PC-3 (cell line): ENCODE data around the gene HNF1A. TPM values are rescaled to one million over a fixed set of nuclear protein-coding genes. Genes with fewer than 3 reads are reported as not detected.
A peak's percentile ranks its signal among the peaks of the same experiment; 100 is the strongest.

Experiments used
- ATAC-seq: fragments of 200-7000 bp; cut with Tn5 transposase; 2 replicates; pipeline ENCODE4 v1.9.1; 2020; ENCODE audit warnings: mild to moderate bottlenecking, moderate library complexity
- BruUV-seq: library from RNA; stranded (reverse); fragments of 400-500 nt; replicated peaks from 2 replicates; lab custom pipeline; 2021; lab: Mats Ljungman, UMichigan
- CTCF ChIA-PET: fragments of 300-600 bp; sonication (Branson Sonifier 250); formaldehyde crosslinking; loops from one replicate; lab custom pipeline; 2022; ENCODE audit warnings: antibody characterized with exemption; lab: Charles Lee
- POLR2A ChIA-PET: fragments of 300-600 bp; sonication (Branson Sonifier 250); formaldehyde crosslinking; loops from one replicate; lab custom pipeline; 2022; ENCODE audit warnings: antibody characterized with exemption; ENCODE audit not compliant: unreplicated experiment; lab: Charles Lee
- DNase-seq: peaks from one replicate; pipeline ENCODE4 v3.0.0-alpha.2; 2015
- H2AFZ ChIP-seq: fragments of 300-600 bp; sonication (generic); 2 replicates; pipeline ENCODE4 v1.6.0; 2016; ENCODE audit warnings: antibody characterized with exemption, low read length
- H3F3A ChIP-seq: fragments of 300-600 bp; sonication (generic); one replicate; pipeline ENCODE4 v1.6.0; 2017; ENCODE audit warnings: antibody characterized with exemption, low read length, control low read depth, mild to moderate bottlenecking; ENCODE audit not compliant: unreplicated experiment
- H3K27ac ChIP-seq: fragments of 300-600 bp; sonication (generic); 2 replicates; pipeline ENCODE4 v1.5.1; 2016; ENCODE audit warnings: mild to moderate bottlenecking, low read length
- H3K27me3 ChIP-seq: fragments of 300-600 bp; sonication (generic); 2 replicates; pipeline ENCODE4 v1.6.1; 2016; ENCODE audit warnings: low read length, mixed read lengths
- H3K36me3 ChIP-seq: fragments of 300-600 bp; sonication (generic); 2 replicates; pipeline ENCODE4 v1.6.1; 2016; ENCODE audit warnings: low read depth, mixed run types, low read length, mixed read lengths
- H3K4me1 ChIP-seq: fragments of 300-600 bp; sonication (generic); 2 replicates; pipeline ENCODE4 v1.5.1; 2016; ENCODE audit warnings: low read length; ENCODE audit not compliant: insufficient read depth
- H3K4me2 ChIP-seq: fragments of 300-600 bp; sonication (generic); 2 replicates; pipeline ENCODE4 v1.6.0; 2016; ENCODE audit warnings: low read length
- H3K4me3 ChIP-seq: fragments of 300-600 bp; sonication (generic); 2 replicates; pipeline ENCODE4 v1.5.1; 2016; ENCODE audit warnings: mild to moderate bottlenecking, low read length, mixed read lengths
- H3K79me2 ChIP-seq: fragments of 300-600 bp; sonication (generic); 2 replicates; pipeline ENCODE4 v1.6.1; 2017; ENCODE audit warnings: low read length, mixed read lengths
- H3K9ac ChIP-seq: fragments of 300-600 bp; sonication (generic); 2 replicates; pipeline ENCODE4 v1.6.0; 2016; ENCODE audit warnings: mild to moderate bottlenecking, low read length
- H3K9me2 ChIP-seq: fragments of 300-600 bp; sonication (generic); replicated peaks from 2 replicates; pipeline ENCODE4 v1.6.1; 2016; ENCODE audit warnings: mixed run types, low read length, mixed read lengths
- H3K9me3 ChIP-seq: fragments of 300-600 bp; sonication (generic); 2 replicates; pipeline ENCODE4 v1.6.1; 2016; ENCODE audit warnings: low read length, mixed read lengths
- H4K20me1 ChIP-seq: fragments of 300-600 bp; sonication (generic); 2 replicates; pipeline ENCODE4 v1.6.1; 2016; ENCODE audit warnings: low read length, mixed read lengths
- CTCF ChIP-seq: fragments of 300-600 bp; sonication (generic); conservative IDR thresholded peaks from 2 replicates; pipeline ENCODE4 v1.5.1; 2017; ENCODE audit warnings: antibody characterized with exemption, low read depth, mild to moderate bottlenecking, low read length
- EZH2 ChIP-seq: fragments of 300-600 bp; sonication (generic); IDR thresholded peaks from one replicate; pipeline ENCODE4 v1.6.1; 2017; ENCODE audit warnings: antibody characterized with exemption, mild to moderate bottlenecking, low read length; ENCODE audit not compliant: unreplicated experiment
- EZH2phosphoT487 ChIP-seq: fragments of 300-600 bp; sonication (generic); IDR thresholded peaks from 2 replicates; pipeline ENCODE4 v1.6.1; 2018; ENCODE audit warnings: mild to moderate bottlenecking, antibody characterized with exemption, low read length, borderline replicate concordance
- intact Hi-C: fragments of 100-400 bp; cut with micrococcal nuclease; formaldehyde crosslinking; loops from 2 replicates; pipeline ENCODE4 v1.9.0; 2023
- total RNA-seq: library from RNA; depleted of rRNA; stranded (reverse); fragments of >200 nt; gene quantifications from 2 replicates; pipeline ENCODE4 v1.2.3, GENCODE V29; 2014

HNF1A gene
- total RNA-seq, 1 experiment from 2014 or later: not detected

DNA sequence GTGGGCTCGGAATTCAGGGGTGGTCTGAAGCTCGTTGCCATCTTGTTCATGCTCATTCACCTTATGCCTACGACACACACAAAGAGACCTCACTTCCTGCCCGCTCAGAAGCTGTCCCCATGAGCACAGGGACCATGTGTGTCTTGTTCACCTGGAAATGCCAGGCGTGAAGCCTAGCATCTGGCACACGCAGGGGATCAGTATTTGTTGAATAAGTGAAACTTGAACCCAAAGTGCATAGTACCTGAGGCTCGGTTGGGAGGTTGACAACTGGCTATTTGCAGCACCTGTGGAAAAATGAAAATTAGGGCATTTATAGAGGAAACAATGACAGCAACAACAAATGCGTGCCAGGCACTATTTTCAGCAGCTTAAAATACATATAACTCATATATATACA lies 32.5 kb downstream of the HNF1A start:
- no TSS peak for BruUV-seq
- ChIA-PET POLR2A (no interaction called here), CTCF (interaction anchor here (1.2 kb wide), 1 partner anchor 430 kb away, joined by 6 read pairs; the partner anchor contains the start of gene POP5)
- Histone ChIP-seq H3K27ac (no peak overlapping the region), H3K9me2 (no peaks in the 10 kb centered on the region), H3K36me3 (peaks cover 32% of the 10 kb centered on the region), H3K4me3 (no peak overlapping the region), H3K4me2 (no peak overlapping the region), H3K79me2 (peaks cover 17% of the 10 kb centered on the region), H2AFZ (no peak overlapping the region), H3K27me3 (no peaks in the 10 kb centered on the region), H3K9me3 (no peaks in the 10 kb centered on the region), H3F3A (no peaks in the 10 kb centered on the region), H3K4me1 (peaks cover 9% of the 10 kb centered on the region; the same call in 1 of the 2 replicates), H4K20me1 (no peaks in the 10 kb centered on the region), H3K9ac (no peak overlapping the region)
- intact Hi-C loops: no loop called here
- no peak for DNase-seq
- ATAC-seq: no peak
- TF ChIP-seq CTCF (no peak), EZH2phosphoT487 (no peak), EZH2 (no peak)

DNA sequence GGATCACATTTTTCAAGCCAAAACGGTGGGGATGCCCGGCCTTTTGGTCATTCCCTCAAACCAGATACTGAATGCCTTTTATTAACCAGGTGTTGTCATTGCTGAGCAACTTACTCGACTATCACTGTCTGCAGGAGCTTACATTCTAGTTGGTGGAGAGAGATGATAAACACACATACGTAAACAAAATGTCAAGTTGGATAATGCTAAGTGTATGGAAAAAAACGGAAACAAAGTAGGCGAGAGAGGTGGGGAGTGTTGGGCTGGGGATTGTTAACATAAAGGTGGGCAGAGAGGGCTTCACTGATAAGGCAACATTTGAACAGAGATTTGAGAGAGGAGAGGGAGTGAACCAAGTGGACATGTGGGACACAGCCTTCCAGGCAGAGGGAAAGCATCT lies 33.5 kb downstream of the HNF1A start:
- no TSS peak for BruUV-seq
- ChIA-PET CTCF (no interaction called here), POLR2A (no interaction called here)
- no peak overlapping the region for H3K4me2 ChIP-seq
- no peak for DNase-seq
- H3F3A ChIP-seq: no peaks in the 10 kb centered on the region
- no peak for TF ChIP-seq CTCF
- no peak for TF ChIP-seq EZH2phosphoT487
- no peak for TF ChIP-seq EZH2
- no peak overlapping the region for H2AFZ ChIP-seq
- H3K9me3 ChIP-seq: no peaks in the 10 kb centered on the region
- H3K27ac ChIP-seq: no peak overlapping the region
- peaks cover 32% of the 10 kb centered on the region for H3K36me3 ChIP-seq
- H3K9me2 ChIP-seq: no peaks in the 10 kb centered on the region
- no peaks in the 10 kb centered on the region for H4K20me1 ChIP-seq
- no peak overlapping the region for H3K4me3 ChIP-seq
- H3K4me1 ChIP-seq: peaks cover 9% of the 10 kb centered on the region; the same call in 1 of the 2 replicates
- H3K27me3 ChIP-seq: no peaks in the 10 kb centered on the region
- intact Hi-C loops: no loop called here
- no peak for ATAC-seq
- H3K79me2 ChIP-seq: peaks cover 21% of the 10 kb centered on the region
- H3K9ac ChIP-seq: no peak overlapping the region

DNA sequence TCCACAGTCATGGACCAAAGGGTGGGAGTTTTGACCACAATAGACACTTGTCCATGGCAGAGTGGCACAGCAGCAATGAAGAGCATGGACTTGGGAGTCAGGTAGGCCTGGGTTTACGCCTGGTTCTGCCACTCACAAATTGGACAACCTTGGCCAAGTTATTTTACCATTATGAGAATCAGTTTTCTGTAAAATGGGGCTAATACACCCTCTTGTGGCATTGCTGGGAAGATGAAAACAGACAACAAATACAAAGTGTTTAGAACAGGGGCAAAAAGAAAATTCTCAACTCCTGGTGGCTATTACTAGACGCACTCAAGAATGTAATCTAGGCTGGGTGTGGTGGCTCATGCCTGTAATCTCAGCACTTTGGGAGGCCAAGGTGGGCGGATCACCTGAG lies 35.4 kb downstream of the HNF1A start:
- Histone ChIP-seq H3K9ac (no peak overlapping the region), H3K27ac (no peak overlapping the region), H3K27me3 (no peaks in the 10 kb centered on the region), H3K9me3 (no peaks in the 10 kb centered on the region), H3K36me3 (peaks cover 24% of the 10 kb centered on the region), H3K79me2 (peaks cover 21% of the 10 kb centered on the region), H3K4me2 (no peak overlapping the region), H2AFZ (no peak overlapping the region), H4K20me1 (no peaks in the 10 kb centered on the region), H3K4me3 (no peak overlapping the region), H3K9me2 (no peaks in the 10 kb centered on the region), H3K4me1 (peaks cover 9% of the 10 kb centered on the region; the same call in 1 of the 2 replicates), H3F3A (no peaks in the 10 kb centered on the region)
- POLR2A ChIA-PET: no interaction called here
- DNase-seq: no peak
- intact Hi-C loops: no loop called here
- CTCF ChIA-PET: interaction anchor here (0.7 kb wide), 1 partner anchor 8 kb away, joined by 4 read pairs; no protein-coding TSS in a partner anchor
- TSS peak; percentile 0 for BruUV-seq
- no peak for ATAC-seq
- TF ChIP-seq CTCF: peak; percentile 30; the same call in 1 of the 2 replicates
- no peak for TF ChIP-seq EZH2phosphoT487
- no peak for TF ChIP-seq EZH2
